Measurements from ENCODE around the gene DLG2.

DNA sequence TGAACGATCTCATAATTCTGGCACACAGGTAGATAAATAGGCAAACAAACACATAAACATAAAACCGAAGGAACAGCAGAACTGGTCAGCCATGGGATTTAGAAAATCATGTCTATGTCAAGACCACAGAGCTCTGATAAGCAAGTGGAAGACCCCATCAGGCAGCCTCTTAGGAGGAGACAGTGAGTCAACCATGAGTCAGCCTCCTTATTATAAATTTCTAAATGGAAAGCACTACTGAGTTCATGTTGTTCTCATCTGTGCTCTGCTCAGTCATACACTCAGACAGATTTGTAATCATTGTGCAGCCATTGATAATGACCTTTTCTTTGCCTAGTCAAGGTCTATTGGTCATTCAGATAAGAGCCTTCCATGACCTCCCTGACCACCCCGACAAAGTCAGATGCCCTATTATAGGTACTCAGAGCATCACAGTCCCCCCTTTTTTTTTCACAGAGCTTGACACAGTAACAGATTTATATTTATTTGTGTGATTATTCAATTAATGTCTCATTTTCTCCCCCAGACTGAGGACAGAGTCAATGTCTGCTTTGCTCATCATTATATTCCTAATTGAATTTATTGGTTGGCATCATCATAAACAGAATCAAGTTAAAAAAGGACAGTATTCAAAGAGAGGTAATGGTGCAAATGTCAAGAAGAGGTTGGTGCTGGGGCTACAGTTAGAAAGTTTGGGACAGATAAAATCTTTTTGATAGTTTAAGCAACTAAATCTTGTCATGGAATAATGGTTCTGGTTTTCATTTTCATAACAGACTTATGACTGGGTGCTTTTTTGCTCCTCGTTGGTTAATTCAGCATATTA is 1761.3 kb downstream of the DLG2 start:
- TF ChIP-seq, protein P1, sequence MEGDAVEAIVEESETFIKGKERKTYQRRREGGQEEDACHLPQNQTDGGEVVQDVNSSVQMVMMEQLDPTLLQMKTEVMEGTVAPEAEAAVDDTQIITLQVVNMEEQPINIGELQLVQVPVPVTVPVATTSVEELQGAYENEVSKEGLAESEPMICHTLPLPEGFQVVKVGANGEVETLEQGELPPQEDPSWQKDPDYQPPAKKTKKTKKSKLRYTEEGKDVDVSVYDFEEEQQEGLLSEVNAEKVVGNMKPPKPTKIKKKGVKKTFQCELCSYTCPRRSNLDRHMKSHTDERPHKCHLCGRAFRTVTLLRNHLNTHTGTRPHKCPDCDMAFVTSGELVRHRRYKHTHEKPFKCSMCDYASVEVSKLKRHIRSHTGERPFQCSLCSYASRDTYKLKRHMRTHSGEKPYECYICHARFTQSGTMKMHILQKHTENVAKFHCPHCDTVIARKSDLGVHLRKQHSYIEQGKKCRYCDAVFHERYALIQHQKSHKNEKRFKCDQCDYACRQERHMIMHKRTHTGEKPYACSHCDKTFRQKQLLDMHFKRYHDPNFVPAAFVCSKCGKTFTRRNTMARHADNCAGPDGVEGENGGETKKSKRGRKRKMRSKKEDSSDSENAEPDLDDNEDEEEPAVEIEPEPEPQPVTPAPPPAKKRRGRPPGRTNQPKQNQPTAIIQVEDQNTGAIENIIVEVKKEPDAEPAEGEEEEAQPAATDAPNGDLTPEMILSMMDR (IDR thresholded peaks at IDR 0.05), result no peak
- no peak for TF ChIP-seq ZFX (IDR thresholded peaks at IDR 0.05; ENCODE audit: borderline replicate concordance)

Data from 22Rv1 (cell line).